ENCODE measurements around the gene ADISSP.

- TF ChIP-seq ZNF282 (CRISPR knock-in tag; IDR thresholded peaks at IDR 0.05): no peak
- no peak for TF ChIP-seq UBTF (IDR thresholded peaks at IDR 0.05; ENCODE audit: borderline replicate concordance in 1 of 2, low read depth in 2 of 2, low read length in 2 of 2)
- TF ChIP-seq U2AF1 (optimal IDR thresholded peaks at IDR 0.05; ENCODE audit: low read depth, low read length): no peak
- TF ChIP-seq NCOA1 (IDR thresholded peaks at IDR 0.05; ENCODE audit: low read depth): no peak
- no peak for TF ChIP-seq CTCF (IDR thresholded peaks at IDR 0.05 in 2 of 3, conservative IDR thresholded peaks at IDR 0.05 in 1 of 3; ENCODE audit: insufficient read depth in 2 of 3, low read depth in 1 of 3, low read length in 3 of 3)
- TF ChIP-seq KAT8 (IDR thresholded peaks at IDR 0.05; ENCODE audit: low read depth): no peak
- no peak for TF ChIP-seq ZHX1 (conservative IDR thresholded peaks at IDR 0.05; ENCODE audit: low read length)
- TF ChIP-seq RBBP5 (IDR thresholded peaks at IDR 0.05; ENCODE audit: borderline replicate concordance, insufficient read depth, low read length, poor library complexity, severe bottlenecking): no peak
- no peak for TF ChIP-seq FOXK1 (CRISPR knock-in tag; IDR thresholded peaks at IDR 0.05; ENCODE audit: borderline replicate concordance)
- no peak for TF ChIP-seq EZH2 (IDR thresholded peaks at IDR 0.05; ENCODE audit: borderline replicate concordance, low read depth, low read length)
Measured at GRCh38 chr20:3797226-3797545, 29.6 kb upstream of the ADISSP start.

Measured in K562 (cell line).